Measurements from ENCODE around the gene ARSJ.

ARSJ gene

GRCh38 chr4:113866611-113867010 lies 112.8 kb downstream of the ARSJ start:
- no peak for DNase-seq (ENCODE audit: low read depth, low spot score)

GRCh38 chr4:113858924-113859323 lies 120.5 kb downstream of the ARSJ start:
- no peak overlapping the region for H3K27ac ChIP-seq
- DNase-seq (ENCODE audit: low read depth, low spot score), result no peak

More at GRCh38 chr4:113866611-113867010, 112.8 kb downstream of the ARSJ start:
- H3K27ac ChIP-seq, result no peak overlapping the region

- DNase-seq (ENCODE audit: low read depth, low spot score), result no peak
- H3K27ac ChIP-seq, result no peak overlapping the region
These were observed 127.6 kb downstream of the ARSJ start for GRCh38 chr4:113851816-113852215.
